ENCODE measurements around the gene H2AZ1.

The H2AZ1 gene

GRCh38 chr4:99943904-99944437 lies 6.1 kb downstream of the H2AZ1 start:
- no peak for TF ChIP-seq CTCF (conservative IDR thresholded peaks at IDR 0.05)
- no peak overlapping the region for H3K27ac ChIP-seq

DNA sequence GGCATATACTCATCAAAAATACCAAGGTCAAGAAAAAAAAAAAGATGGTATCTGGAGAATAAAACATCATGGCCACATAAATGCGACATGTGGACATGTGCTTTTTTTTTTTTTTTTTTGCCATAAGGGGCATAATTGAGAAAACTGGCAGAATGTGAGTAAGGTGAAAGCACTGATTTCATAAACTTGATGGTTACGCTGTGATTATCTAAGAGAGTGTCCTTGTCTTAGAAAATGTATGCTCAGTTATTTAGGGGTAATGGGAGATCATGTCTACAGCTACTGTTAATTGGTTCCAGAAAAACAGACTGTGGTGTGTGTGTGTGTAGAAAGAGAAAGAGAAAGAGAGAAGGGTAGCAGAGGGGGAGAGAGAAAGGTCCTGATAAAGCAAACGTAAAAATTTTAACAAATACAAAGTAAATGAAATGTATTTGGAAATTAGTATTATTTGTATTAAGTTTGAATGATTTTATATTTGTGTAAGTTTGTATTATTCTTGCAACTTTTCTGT lies 11.8 kb downstream of the H2AZ1 start:
- no peak for TF ChIP-seq CTCF (conservative IDR thresholded peaks at IDR 0.05)
- no peak overlapping the region for H3K27ac ChIP-seq

GRCh38 chr4:99934891-99935290 lies 15.2 kb downstream of the H2AZ1 start:
- no peak overlapping the region for H3K27ac ChIP-seq
- TF ChIP-seq CTCF (conservative IDR thresholded peaks at IDR 0.05) = no peak

GRCh38 chr4:99927566-99927965 lies 22.5 kb downstream of the H2AZ1 start:
- no peak overlapping the region for H3K27ac ChIP-seq
- no peak for TF ChIP-seq CTCF (conservative IDR thresholded peaks at IDR 0.05)

DNA sequence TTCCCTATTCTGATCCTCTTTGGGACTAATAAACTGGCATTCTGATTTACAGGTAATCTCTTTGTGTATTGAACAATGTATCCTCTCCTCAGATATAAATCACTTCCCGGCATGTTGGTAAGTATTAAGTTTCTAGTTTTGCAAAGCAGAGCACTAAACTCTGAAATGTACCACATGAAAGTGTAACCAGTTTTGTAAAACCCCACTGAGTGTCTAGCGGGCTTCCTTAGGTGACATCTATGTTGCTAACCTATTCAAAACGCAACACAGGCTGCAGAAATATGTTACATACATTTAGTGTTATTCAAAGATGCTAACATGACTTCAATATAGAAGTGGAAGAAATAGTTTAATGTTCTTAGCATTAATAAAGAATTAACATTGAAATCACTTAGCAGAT lies 28.9 kb downstream of the H2AZ1 start:
- no peak overlapping the region for H3K27ac ChIP-seq
- no peak for TF ChIP-seq CTCF (conservative IDR thresholded peaks at IDR 0.05)

- TF ChIP-seq CTCF (conservative IDR thresholded peaks at IDR 0.05) = no peak
- no peak overlapping the region for H3K27ac ChIP-seq
Measured at GRCh38 chr4:99918656-99919055, 31.4 kb downstream of the H2AZ1 start.

GRCh38 chr4:99917575-99917974 lies 32.5 kb downstream of the H2AZ1 start:
- no peak overlapping the region for H3K27ac ChIP-seq
- no peak for TF ChIP-seq CTCF (conservative IDR thresholded peaks at IDR 0.05)
